Keratinocyte (primary cell): ENCODE results near the gene BTBD17. TPM values are rescaled to one million over a fixed set of nuclear protein-coding genes. Genes with fewer than 3 reads are reported as not detected.

Experiments used
- DNase-seq: peaks from one replicate; pipeline ENCODE4 v3.0.0-alpha.2; 2011; ENCODE audit warnings: low read depth, missing footprints, low spot score
- FAIRE-seq: peaks from 2 replicates; lab custom pipeline; 2011; peaks lifted over from hg19 to GRCh38; lab: Jason Lieb, UNC
- H2AFZ ChIP-seq: 2 replicates; pipeline ENCODE4 v1.6.0; 2012; ENCODE audit warnings: low read length, control low read depth, inconsistent platforms; ENCODE audit not compliant: control insufficient read depth
- H3K27ac ChIP-seq: 2 replicates; pipeline ENCODE4 v1.5.1; 2011; ENCODE audit warnings: low read length; ENCODE audit not compliant: control insufficient read depth, insufficient read depth
- H3K27me3 ChIP-seq: 3 replicates; pipeline ENCODE4 v1.6.0; 2011; ENCODE audit warnings: low read length; ENCODE audit not compliant: control insufficient read depth, insufficient read depth; ENCODE audit errors: extremely low read depth
- H3K36me3 ChIP-seq, 2 experiments: 2 replicates in 1 of 2; 3 replicates in 1 of 2; pipeline ENCODE4 v1.5.1; 2011; ENCODE audit warnings: low read length in 2 of 2, mild to moderate bottlenecking in 1 of 2; ENCODE audit not compliant: control insufficient read depth in 2 of 2, insufficient read depth in 2 of 2; ENCODE audit errors: extremely low read depth in 1 of 2
- H3K4me1 ChIP-seq: 3 replicates; pipeline ENCODE4 v1.5.1; 2011; ENCODE audit warnings: low read length; ENCODE audit not compliant: control insufficient read depth, insufficient read depth; ENCODE audit errors: extremely low read depth
- H3K4me2 ChIP-seq: 3 replicates; pipeline ENCODE4 v1.6.0; 2011; ENCODE audit warnings: low read depth, low read length; ENCODE audit not compliant: control insufficient read depth, insufficient read depth; ENCODE audit errors: extremely low read depth
- H3K4me3 ChIP-seq, 3 experiments: fragments of 200-600 bp in 1 of 3; sonication (generic) in 1 of 3; 2 replicates in 2 of 3; 3 replicates in 1 of 3; pipeline ENCODE4 v1.5.1; 2011 to 2016; ENCODE audit warnings: low read length in 3 of 3, mild to moderate bottlenecking in 3 of 3, control low read depth in 2 of 3, inconsistent platforms in 1 of 3, low read depth in 1 of 3, mixed read lengths in 1 of 3, mixed run types in 1 of 3, moderate library complexity in 1 of 3; ENCODE audit not compliant: control insufficient read depth in 2 of 3, insufficient read depth in 2 of 3; ENCODE audit errors: extremely low read depth in 1 of 3
- H3K79me2 ChIP-seq: 2 replicates; pipeline ENCODE4 v1.6.0; 2012; ENCODE audit warnings: low read length; ENCODE audit not compliant: control insufficient read depth, insufficient read depth
- H3K9ac ChIP-seq: 3 replicates; pipeline ENCODE4 v1.6.0; 2011; ENCODE audit warnings: low read length; ENCODE audit not compliant: control insufficient read depth, insufficient read depth; ENCODE audit errors: extremely low read depth
- H3K9me1 ChIP-seq: 3 replicates; pipeline ENCODE4 v1.6.0; 2011; ENCODE audit warnings: low read length; ENCODE audit not compliant: control insufficient read depth, insufficient read depth; ENCODE audit errors: extremely low read depth
- H3K9me3 ChIP-seq: 2 replicates; pipeline ENCODE4 v1.5.1; 2012; ENCODE audit warnings: low read depth, low read length; ENCODE audit not compliant: control insufficient read depth
- H4K20me1 ChIP-seq: 3 replicates; pipeline ENCODE4 v1.6.0; 2011; ENCODE audit warnings: low read length; ENCODE audit not compliant: control insufficient read depth, insufficient read depth; ENCODE audit errors: extremely low read depth
- CTCF ChIP-seq, 3 experiments: IDR thresholded peaks in 1 of 3; conservative IDR thresholded peaks in 1 of 3; optimal IDR thresholded peaks in 1 of 3; 2 replicates in 2 of 3; 3 replicates in 1 of 3; pipeline versions ENCODE3 to v1.5.1; 2011; ENCODE audit warnings: low read length in 3 of 3, mild to moderate bottlenecking in 3 of 3, moderate library complexity in 2 of 3, control low read depth in 1 of 3, inconsistent platforms in 1 of 3; ENCODE audit not compliant: insufficient read depth in 2 of 3; ENCODE audit errors: extremely low read depth in 1 of 3
- EZH2 ChIP-seq: IDR thresholded peaks from one replicate; pipeline ENCODE4 v1.6.1; 2012; ENCODE audit warnings: inconsistent platforms, mild to moderate bottlenecking, low read length, moderate library complexity
- dilution Hi-C: fragments of 300-500 bp; cut with MboI; formaldehyde crosslinking; loops from one replicate; pipeline ENCODE4 v1.7.0; 2020; ENCODE audit warnings: low sequenced_read_pairs; ENCODE audit not compliant: extremely low pct_ligation_motif_present
- polyA plus RNA-seq, 5 experiments: library from polyadenylated mRNA; depleted of rRNA in 3 of 5; stranded (reverse) in 3 of 5; stranded (forward) in 1 of 5; unstranded in 1 of 5; fragments of >200 nt; gene quantifications; 1 replicate in 1 of 5; 2 replicates in 3 of 5; 3 replicates in 1 of 5; pipeline versions ENCODE4 v1.2.1 to v1.2.3, GENCODE V29; 2011 to 2012; ENCODE audit warnings: missing spikeins in 2 of 5, low read depth in 1 of 5, low replicate concordance in 1 of 5

The BTBD17 gene
- polyA plus RNA-seq, 1 donor (not counting 4 experiments of a cell fraction or from before 2014, with no cell fraction given): not detected

GRCh38 chr17:74318391-74318790 is 43.3 kb downstream of the BTBD17 start:
- H3K4me3 ChIP-seq: no peak overlapping the region
- no peak overlapping the region for H2AFZ ChIP-seq
- H3K4me1 ChIP-seq: no peaks in the 10 kb centered on the region
- TF ChIP-seq EZH2: no peak
- no peak for TF ChIP-seq CTCF (optimal IDR thresholded peaks at IDR 0.05 in 1 of 3, IDR thresholded peaks at IDR 0.05 in 1 of 3, conservative IDR thresholded peaks at IDR 0.05 in 1 of 3; ENCODE audit: extremely low read depth in 1 of 3, insufficient read depth in 2 of 3, low read length in 3 of 3)
- peaks cover 4% of the 10 kb centered on the region for H3K27me3 ChIP-seq
- H3K9ac ChIP-seq: no peak overlapping the region
- no peaks in the 10 kb centered on the region for H3K36me3 ChIP-seq
- DNase-seq: no peak
- H3K27ac ChIP-seq: no peak overlapping the region
- H3K4me2 ChIP-seq: no peak overlapping the region
- H3K79me2 ChIP-seq: no peaks in the 10 kb centered on the region
- no peaks in the 10 kb centered on the region for H4K20me1 ChIP-seq
- dilution Hi-C loops: no loop called here
- FAIRE-seq: no peak
- no peaks in the 10 kb centered on the region for H3K9me3 ChIP-seq
- H3K9me1 ChIP-seq: no peaks in the 10 kb centered on the region

DNA sequence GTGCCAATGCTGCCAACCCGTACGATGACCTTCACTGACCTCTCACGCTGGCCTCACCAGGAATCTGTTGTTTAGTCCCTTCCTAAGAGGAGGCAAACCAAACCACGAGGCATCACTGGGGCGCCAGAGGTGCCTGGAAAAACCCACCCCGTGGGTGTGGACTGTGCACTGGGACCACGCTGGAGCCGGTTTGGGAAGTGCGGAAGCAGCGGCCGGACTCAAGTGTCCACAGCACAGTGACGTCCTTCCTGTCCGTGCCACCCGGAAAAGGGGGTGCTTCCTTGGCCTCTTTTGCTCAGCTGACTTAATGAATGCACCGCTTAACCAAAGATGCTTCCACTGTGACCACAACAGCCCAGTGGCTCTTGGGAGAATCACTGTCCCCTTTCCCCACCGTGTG is 44.6 kb downstream of the BTBD17 start:
- H3K36me3 ChIP-seq: no peaks in the 10 kb centered on the region
- H2AFZ ChIP-seq: no peak overlapping the region
- H3K27me3 ChIP-seq: peaks cover 9% of the 10 kb centered on the region
- H3K9me1 ChIP-seq: no peaks in the 10 kb centered on the region
- no peak overlapping the region for H3K4me3 ChIP-seq
- dilution Hi-C loops: no loop called here
- no peaks in the 10 kb centered on the region for H4K20me1 ChIP-seq
- H3K79me2 ChIP-seq: no peaks in the 10 kb centered on the region
- peaks cover 2% of the 10 kb centered on the region for H3K9me3 ChIP-seq
- FAIRE-seq (no peak), DNase-seq (no peak)
- TF ChIP-seq CTCF (optimal IDR thresholded peaks at IDR 0.05 in 1 of 3, IDR thresholded peaks at IDR 0.05 in 1 of 3, conservative IDR thresholded peaks at IDR 0.05 in 1 of 3; ENCODE audit: extremely low read depth in 1 of 3, insufficient read depth in 2 of 3, low read length in 3 of 3) (no peak), EZH2 (no peak)
- H3K4me1 ChIP-seq: no peaks in the 10 kb centered on the region
- H3K27ac ChIP-seq: no peak overlapping the region
- no peak overlapping the region for H3K9ac ChIP-seq
- no peak overlapping the region for H3K4me2 ChIP-seq
